GM23338 (cell line): Measurements from ENCODE around the gene SC5D. TPM values are rescaled to one million over a fixed set of nuclear protein-coding genes. Genes with fewer than 3 reads are reported as not detected.

Source experiments
- polyA plus RNA-seq: library from polyadenylated mRNA; unstranded; fragments of >200 nt; fragmentation: Nextera tagmentation; extraction: Ambion mirVana; gene quantifications from 2 replicates; pipeline ENCODE4 v1.2.1, GENCODE V29; 2016
- total RNA-seq: library from RNA; depleted of rRNA; stranded (reverse); fragments of >200 nt; shearing (Covaris generic); gene quantifications from 2 replicates; pipeline ENCODE4 v1.2.3, GENCODE V29; 2014; rRNA removed

SC5D gene
- total and polyA plus RNA-seq, 2 experiments from 2014 or later, result 79.0 to 138 TPM

Other genes starting within 250 kb of the SC5D start
- 0.69 and 0.74 TPM in 2 replicates for gene TECTA, start 191.5 kb upstream of the SC5D start, total RNA-seq
- 0.24 and 0.34 TPM in 2 replicates for gene TECTA, start 191.5 kb upstream of the SC5D start, polyA plus RNA-seq
- gene SORL1, start 159.5 kb downstream of the SC5D start, total RNA-seq, result 78.3 and 78.8 TPM in 2 replicates
- 20.1 and 23.0 TPM in 2 replicates for gene SORL1, start 159.5 kb downstream of the SC5D start, polyA plus RNA-seq